ENCODE measurements around the gene SLC16A10.
"Not testable (repeated sequence)": the region's sequence is repeated elsewhere in the genome, so short reads cannot be mapped to it uniquely, and the experiment has no call there.

SLC16A10 gene

GRCh38 chr6:111177131-111177530 lies 89.8 kb downstream of the SLC16A10 start:
- H3K4me3 ChIP-seq (ENCODE audit: low read length), result no peak overlapping the region
- TF ChIP-seq ZNF274 (IDR thresholded peaks at IDR 0.05; ENCODE audit: low read depth, low read length), result no peak

GRCh38 chr6:111183702-111184517 lies 96.6 kb downstream of the SLC16A10 start:
- TF ChIP-seq ZNF274 (IDR thresholded peaks at IDR 0.05; ENCODE audit: low read depth, low read length), result no peak
- no peak overlapping the region for H3K4me3 ChIP-seq (ENCODE audit: low read length)

- TF ChIP-seq ZNF274 (IDR thresholded peaks at IDR 0.05; ENCODE audit: low read depth, low read length), result no peak
- no peak overlapping the region for H3K4me3 ChIP-seq (ENCODE audit: low read length)
Observed at GRCh38 chr6:111184827-111185532, 97.7 kb downstream of the SLC16A10 start.

GRCh38 chr6:111185954-111186353 lies 98.7 kb downstream of the SLC16A10 start:
- no peak overlapping the region for H3K4me3 ChIP-seq (ENCODE audit: low read length)
- no peak for TF ChIP-seq ZNF274 (IDR thresholded peaks at IDR 0.05; ENCODE audit: low read depth, low read length)

- no peak for TF ChIP-seq ZNF274 (IDR thresholded peaks at IDR 0.05; ENCODE audit: low read depth, low read length)
- no peak overlapping the region for H3K4me3 ChIP-seq (ENCODE audit: low read length)
Observed at GRCh38 chr6:111187874-111188273, 100.6 kb downstream of the SLC16A10 start.

GRCh38 chr6:111189666-111190210 lies 102.4 kb downstream of the SLC16A10 start:
- not testable (repeated sequence) for H3K4me3 ChIP-seq (ENCODE audit: low read length)

GRCh38 chr6:111190637-111191036 lies 103.3 kb downstream of the SLC16A10 start:
- no peak overlapping the region for H3K4me3 ChIP-seq (ENCODE audit: low read length)
- TF ChIP-seq ZNF274 (IDR thresholded peaks at IDR 0.05; ENCODE audit: low read depth, low read length), result no peak

GRCh38 chr6:111191136-111191535 lies 103.8 kb downstream of the SLC16A10 start:
- H3K4me3 ChIP-seq (ENCODE audit: low read length), result not testable (repeated sequence)

GRCh38 chr6:111192911-111193555 lies 105.7 kb downstream of the SLC16A10 start:
- TF ChIP-seq ZNF274 (IDR thresholded peaks at IDR 0.05; ENCODE audit: low read depth, low read length), result no peak
- H3K4me3 ChIP-seq (ENCODE audit: low read length), result no peak overlapping the region

GRCh38 chr6:111195656-111196055 lies 108.4 kb downstream of the SLC16A10 start:
- no peak for TF ChIP-seq ZNF274 (IDR thresholded peaks at IDR 0.05; ENCODE audit: low read depth, low read length)
- H3K4me3 ChIP-seq (ENCODE audit: low read length), result no peak overlapping the region

GRCh38 chr6:111198841-111199240 lies 111.5 kb downstream of the SLC16A10 start:
- H3K4me3 ChIP-seq (ENCODE audit: low read length), result no peak overlapping the region
- no peak for TF ChIP-seq ZNF274 (IDR thresholded peaks at IDR 0.05; ENCODE audit: low read depth, low read length)

- no peak overlapping the region for H3K4me3 ChIP-seq (ENCODE audit: low read length)
- no peak for TF ChIP-seq ZNF274 (IDR thresholded peaks at IDR 0.05; ENCODE audit: low read depth, low read length)
Observed at GRCh38 chr6:111199935-111200334, 112.6 kb downstream of the SLC16A10 start.

- H3K4me3 ChIP-seq (ENCODE audit: low read length), result no peak overlapping the region
- TF ChIP-seq ZNF274 (IDR thresholded peaks at IDR 0.05; ENCODE audit: low read depth, low read length), result no peak
Observed at GRCh38 chr6:111200350-111201243, 113.3 kb downstream of the SLC16A10 start.

- no peak for TF ChIP-seq ZNF274 (IDR thresholded peaks at IDR 0.05; ENCODE audit: low read depth, low read length)
- no peak overlapping the region for H3K4me3 ChIP-seq (ENCODE audit: low read length)
Observed at GRCh38 chr6:111201244-111201554, 113.9 kb downstream of the SLC16A10 start.

Measured in GM08714 (cell line).